ENCODE measurements around the gene RAD51B. TPM values are rescaled to one million over a fixed set of nuclear protein-coding genes. Genes with fewer than 3 reads are reported as not detected.

The RAD51B gene
- total RNA-seq, 1 experiment from 2014 or later: 20.0 TPM

DNA sequence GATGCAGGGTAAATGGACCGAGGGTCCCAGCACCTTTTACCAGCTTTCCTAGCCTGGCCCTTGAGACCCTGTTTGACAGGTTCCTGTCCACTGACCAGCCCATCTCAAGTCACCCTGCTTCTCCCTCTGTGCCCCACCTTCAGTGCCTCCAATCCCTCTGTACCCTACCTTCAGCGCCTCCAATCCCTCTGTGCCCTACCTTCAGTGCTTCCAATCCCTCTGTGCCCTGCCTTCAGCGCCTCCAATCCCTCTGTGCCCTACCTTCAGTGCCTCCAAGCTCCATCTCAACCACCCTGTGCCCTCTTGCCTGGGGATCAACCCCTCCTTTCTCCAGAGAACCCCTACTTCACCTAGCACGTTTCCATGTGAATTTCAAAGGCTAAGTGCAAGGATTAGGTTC lies 919.0 kb downstream of the RAD51B start:
- RAD21 ChIA-PET (ENCODE audit: low non-redundant PET in 1 of 2, low total read pairs in 2 of 2, uncharacterized antibody in 2 of 2, unreplicated experiment in 2 of 2): no interaction called here
- DNase-seq (ENCODE audit: low read depth, low spot score) (no peak), ATAC-seq (no peak)
- BruUV-seq (replicated peaks): no TSS peak
- CTCF ChIA-PET: no interaction called here
- no peak overlapping the region for H2AFZ ChIP-seq (ENCODE audit: low read depth, low read length, poor library complexity, severe bottlenecking)
- H3K27me3 ChIP-seq (ENCODE audit: insufficient read depth, low read length): no peaks in the 10 kb centered on the region
- no peak overlapping the region for H3K4me3 ChIP-seq (replicated peaks in 1 of 2; ENCODE audit: low read depth in 1 of 2, low read length in 2 of 2)
- POLR2A ChIA-PET: no interaction called here
- intact Hi-C loops (cut with micrococcal nuclease): no loop called here
- no peaks in the 10 kb centered on the region for H3K9me2 ChIP-seq (ENCODE audit: insufficient read depth)
- no peak overlapping the region for H3K9ac ChIP-seq (ENCODE audit: low read length)
- H4K20me1 ChIP-seq (ENCODE audit: insufficient read depth): no peaks in the 10 kb centered on the region
- H3K4me1 ChIP-seq (ENCODE audit: control insufficient read depth in 1 of 2, insufficient read depth in 2 of 2, low read length in 2 of 2): no peaks in the 10 kb centered on the region; a peak in 1 of 4 replicates
- no peaks in the 10 kb centered on the region for H3K36me3 ChIP-seq (ENCODE audit: control insufficient read depth in 1 of 2, insufficient read depth in 2 of 2, low read length in 2 of 2)
- H3K9me3 ChIP-seq (ENCODE audit: control insufficient read depth in 1 of 2, insufficient read depth in 1 of 2, low read depth in 1 of 2, low read length in 2 of 2): peaks cover 0 to 4% of the 10 kb centered on the region in 2 experiments; a peak in 1 of 4 replicates
- TF ChIP-seq ZNF274 (IDR thresholded peaks at IDR 0.05; ENCODE audit: low read depth, low read length) (no peak), JUND (IDR thresholded peaks at IDR 0.05) (no peak), ZFX (IDR thresholded peaks at IDR 0.05) (no peak), EZH2phosphoT487 (IDR thresholded peaks at IDR 0.05; ENCODE audit: borderline replicate concordance) (no peak), SP1 (IDR thresholded peaks at IDR 0.05; ENCODE audit: low read depth) (no peak), ELF1 (IDR thresholded peaks at IDR 0.05; ENCODE audit: borderline replicate concordance, low read depth) (no peak), EZH2 (IDR thresholded peaks at IDR 0.05) (no peak), EGR1 (IDR thresholded peaks at IDR 0.05; ENCODE audit: low read depth) (no peak), TCF7L2 (IDR thresholded peaks at IDR 0.05; ENCODE audit: borderline replicate concordance, extremely low read depth, insufficient read depth, insufficient read length) (no peak), RAD21 (IDR thresholded peaks at IDR 0.05; ENCODE audit: low read depth) (no peak), YY1 (IDR thresholded peaks at IDR 0.05; ENCODE audit: extremely low read depth, insufficient replicate concordance, low read depth, low read length) (no peak), REST (IDR thresholded peaks at IDR 0.05; ENCODE audit: low read depth) (no peak), SRF (IDR thresholded peaks at IDR 0.05; ENCODE audit: low read depth) (no peak)
- TF ChIP-seq, protein P1, sequence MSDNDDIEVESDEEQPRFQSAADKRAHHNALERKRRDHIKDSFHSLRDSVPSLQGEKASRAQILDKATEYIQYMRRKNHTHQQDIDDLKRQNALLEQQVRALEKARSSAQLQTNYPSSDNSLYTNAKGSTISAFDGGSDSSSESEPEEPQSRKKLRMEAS (IDR thresholded peaks at IDR 0.05): no peak
- TF ChIP-seq, protein P2, sequence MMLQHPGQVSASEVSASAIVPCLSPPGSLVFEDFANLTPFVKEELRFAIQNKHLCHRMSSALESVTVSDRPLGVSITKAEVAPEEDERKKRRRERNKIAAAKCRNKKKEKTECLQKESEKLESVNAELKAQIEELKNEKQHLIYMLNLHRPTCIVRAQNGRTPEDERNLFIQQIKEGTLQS (IDR thresholded peaks at IDR 0.05): no peak
- TF ChIP-seq, protein P3, sequence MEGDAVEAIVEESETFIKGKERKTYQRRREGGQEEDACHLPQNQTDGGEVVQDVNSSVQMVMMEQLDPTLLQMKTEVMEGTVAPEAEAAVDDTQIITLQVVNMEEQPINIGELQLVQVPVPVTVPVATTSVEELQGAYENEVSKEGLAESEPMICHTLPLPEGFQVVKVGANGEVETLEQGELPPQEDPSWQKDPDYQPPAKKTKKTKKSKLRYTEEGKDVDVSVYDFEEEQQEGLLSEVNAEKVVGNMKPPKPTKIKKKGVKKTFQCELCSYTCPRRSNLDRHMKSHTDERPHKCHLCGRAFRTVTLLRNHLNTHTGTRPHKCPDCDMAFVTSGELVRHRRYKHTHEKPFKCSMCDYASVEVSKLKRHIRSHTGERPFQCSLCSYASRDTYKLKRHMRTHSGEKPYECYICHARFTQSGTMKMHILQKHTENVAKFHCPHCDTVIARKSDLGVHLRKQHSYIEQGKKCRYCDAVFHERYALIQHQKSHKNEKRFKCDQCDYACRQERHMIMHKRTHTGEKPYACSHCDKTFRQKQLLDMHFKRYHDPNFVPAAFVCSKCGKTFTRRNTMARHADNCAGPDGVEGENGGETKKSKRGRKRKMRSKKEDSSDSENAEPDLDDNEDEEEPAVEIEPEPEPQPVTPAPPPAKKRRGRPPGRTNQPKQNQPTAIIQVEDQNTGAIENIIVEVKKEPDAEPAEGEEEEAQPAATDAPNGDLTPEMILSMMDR (IDR thresholded peaks at IDR 0.05 in 2 of 3, conservative IDR thresholded peaks at IDR 0.05 in 1 of 3; ENCODE audit: borderline replicate concordance in 1 of 3, insufficient read depth in 1 of 3, low read depth in 2 of 3, low read length in 2 of 3): no peak
- no peaks in the 10 kb centered on the region for H3K79me2 ChIP-seq (ENCODE audit: insufficient read depth, low read length)
- H3K27ac ChIP-seq (ENCODE audit: low read depth, low read length): no peak overlapping the region
- H3K4me2 ChIP-seq (ENCODE audit: low read length): no peak overlapping the region

Measured in HCT116 (cell line).